ENCODE results near the gene RYR3. TPM values are rescaled to one million over a fixed set of nuclear protein-coding genes. Genes with fewer than 3 reads are reported as not detected.

RYR3 gene
- total RNA-seq, 4 donors from 2014 or later, result 3.7 to 7.2 (median 4.5) TPM

DNA sequence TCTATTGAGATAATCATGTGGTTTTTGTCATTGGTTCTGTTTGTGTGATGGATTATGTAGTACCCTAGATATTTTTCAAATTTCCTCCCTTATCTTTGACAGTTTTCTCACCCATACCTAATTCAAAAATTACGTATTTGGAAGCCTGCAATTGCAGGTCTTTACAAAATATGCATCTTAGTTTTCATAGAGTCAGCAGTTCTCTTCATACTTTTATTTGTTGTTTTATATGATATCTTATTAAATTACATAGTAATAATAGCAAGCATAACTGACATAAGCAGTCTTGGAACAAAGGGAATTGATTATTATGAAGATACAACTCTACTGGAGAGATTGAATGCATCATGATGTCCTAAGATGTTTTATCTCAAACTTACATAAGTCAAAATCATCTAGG lies 442.2 kb downstream of the RYR3 start:
- no peak overlapping the region for H3K4me3 ChIP-seq
- intact Hi-C loops (cut with DNase I), result no loop called here
- H3K27me3 ChIP-seq, result no peaks in the 10 kb centered on the region
- TF ChIP-seq POLR2AphosphoS5 (IDR thresholded peaks at IDR 0.05), result no peak
- TF ChIP-seq, protein P1, sequence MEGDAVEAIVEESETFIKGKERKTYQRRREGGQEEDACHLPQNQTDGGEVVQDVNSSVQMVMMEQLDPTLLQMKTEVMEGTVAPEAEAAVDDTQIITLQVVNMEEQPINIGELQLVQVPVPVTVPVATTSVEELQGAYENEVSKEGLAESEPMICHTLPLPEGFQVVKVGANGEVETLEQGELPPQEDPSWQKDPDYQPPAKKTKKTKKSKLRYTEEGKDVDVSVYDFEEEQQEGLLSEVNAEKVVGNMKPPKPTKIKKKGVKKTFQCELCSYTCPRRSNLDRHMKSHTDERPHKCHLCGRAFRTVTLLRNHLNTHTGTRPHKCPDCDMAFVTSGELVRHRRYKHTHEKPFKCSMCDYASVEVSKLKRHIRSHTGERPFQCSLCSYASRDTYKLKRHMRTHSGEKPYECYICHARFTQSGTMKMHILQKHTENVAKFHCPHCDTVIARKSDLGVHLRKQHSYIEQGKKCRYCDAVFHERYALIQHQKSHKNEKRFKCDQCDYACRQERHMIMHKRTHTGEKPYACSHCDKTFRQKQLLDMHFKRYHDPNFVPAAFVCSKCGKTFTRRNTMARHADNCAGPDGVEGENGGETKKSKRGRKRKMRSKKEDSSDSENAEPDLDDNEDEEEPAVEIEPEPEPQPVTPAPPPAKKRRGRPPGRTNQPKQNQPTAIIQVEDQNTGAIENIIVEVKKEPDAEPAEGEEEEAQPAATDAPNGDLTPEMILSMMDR (IDR thresholded peaks at IDR 0.05), result no peak
- no peak for TF ChIP-seq EP300 (IDR thresholded peaks at IDR 0.05)
- H3K4me1 ChIP-seq, result no peaks in the 10 kb centered on the region
- 86% methylated on average over 1 of the region's 1 CpG for WGBS
- no peak for DNase-seq (ENCODE audit: extremely low spot score)
- peaks cover 0 to 24% (median 2%) of the 10 kb centered on the region in 4 donors for H3K36me3 ChIP-seq
- H3K9me3 ChIP-seq, result no peaks in the 10 kb centered on the region
- H3K27ac ChIP-seq (replicated peaks in 1 of 4), result no peak overlapping the region

DNA sequence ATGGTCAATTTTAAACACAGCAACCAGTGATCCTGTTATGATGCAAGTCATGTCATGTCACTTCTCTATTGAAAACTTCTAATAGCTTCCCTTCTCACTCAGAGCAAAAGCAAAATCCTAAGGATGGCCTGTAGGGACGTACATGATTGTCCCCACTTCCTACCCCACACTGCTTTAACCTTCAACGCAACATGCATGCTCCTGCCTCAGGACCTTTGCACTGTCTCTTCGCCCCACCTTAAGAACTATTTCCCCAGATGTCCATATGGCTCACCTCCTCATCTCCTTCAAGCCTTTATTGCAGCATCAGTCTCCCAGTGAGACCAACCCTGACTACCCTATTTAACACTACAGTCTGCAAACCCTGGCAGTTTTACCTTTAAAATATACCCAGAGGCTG lies 443.5 kb downstream of the RYR3 start:
- H3K36me3 ChIP-seq, result peaks cover 0 to 16% (median 3%) of the 10 kb centered on the region in 4 donors
- intact Hi-C loops (cut with DNase I), result no loop called here
- H3K9me3 ChIP-seq, result no peaks in the 10 kb centered on the region
- H3K27ac ChIP-seq (replicated peaks in 1 of 4), result no peak overlapping the region
- no peak overlapping the region for H3K4me3 ChIP-seq
- TF ChIP-seq EP300 (IDR thresholded peaks at IDR 0.05) (no peak), POLR2A (IDR thresholded peaks at IDR 0.05; ENCODE audit: low read depth) (no peak), POLR2AphosphoS5 (IDR thresholded peaks at IDR 0.05) (no peak)
- TF ChIP-seq, protein P1 (IDR thresholded peaks at IDR 0.05), result no peak
- no peaks in the 10 kb centered on the region for H3K27me3 ChIP-seq
- DNase-seq (ENCODE audit: extremely low spot score), result no peak
- WGBS, result 85% methylated on average over 3 of the region's 3 CpGs
- H3K4me1 ChIP-seq, result no peaks in the 10 kb centered on the region

DNA sequence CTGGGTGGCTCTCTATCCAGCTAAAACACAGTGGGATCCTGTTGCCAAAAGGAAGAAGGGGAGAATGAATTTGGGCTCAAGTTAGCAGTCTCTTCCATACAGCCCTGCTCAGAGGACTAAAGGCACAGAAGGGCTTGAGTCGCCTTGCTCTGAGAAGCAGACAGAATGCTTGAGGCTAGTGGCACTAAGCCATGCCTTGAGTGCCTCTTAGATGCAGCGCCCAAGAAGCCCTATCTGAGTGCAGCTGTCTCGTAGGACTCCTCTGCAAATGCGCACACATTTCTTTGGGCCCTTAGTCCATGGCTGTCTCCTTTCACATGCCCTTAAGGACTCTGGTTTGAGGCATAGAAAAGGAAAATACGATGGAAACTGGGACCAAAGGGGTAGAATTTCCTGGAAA lies 446.2 kb downstream of the RYR3 start:
- DNase-seq (ENCODE audit: extremely low spot score), result no peak
- Histone ChIP-seq H3K4me1 (no peaks in the 10 kb centered on the region), H3K4me3 (no peak overlapping the region), H3K9me3 (no peaks in the 10 kb centered on the region), H3K27ac (replicated peaks in 1 of 4) (no peak overlapping the region), H3K36me3 (peaks cover 0 to 15% (median 3%) of the 10 kb centered on the region in 4 donors), H3K27me3 (no peaks in the 10 kb centered on the region)
- intact Hi-C loops (cut with DNase I), result no loop called here
- 83% methylated on average over 5 of the region's 5 CpGs for WGBS
- TF ChIP-seq EP300 (IDR thresholded peaks at IDR 0.05), result no peak
- TF ChIP-seq POLR2A (IDR thresholded peaks at IDR 0.05; ENCODE audit: low read depth), result no peak
- TF ChIP-seq, protein P1 (IDR thresholded peaks at IDR 0.05), result no peak
- TF ChIP-seq POLR2AphosphoS5 (IDR thresholded peaks at IDR 0.05), result no peak

DNA sequence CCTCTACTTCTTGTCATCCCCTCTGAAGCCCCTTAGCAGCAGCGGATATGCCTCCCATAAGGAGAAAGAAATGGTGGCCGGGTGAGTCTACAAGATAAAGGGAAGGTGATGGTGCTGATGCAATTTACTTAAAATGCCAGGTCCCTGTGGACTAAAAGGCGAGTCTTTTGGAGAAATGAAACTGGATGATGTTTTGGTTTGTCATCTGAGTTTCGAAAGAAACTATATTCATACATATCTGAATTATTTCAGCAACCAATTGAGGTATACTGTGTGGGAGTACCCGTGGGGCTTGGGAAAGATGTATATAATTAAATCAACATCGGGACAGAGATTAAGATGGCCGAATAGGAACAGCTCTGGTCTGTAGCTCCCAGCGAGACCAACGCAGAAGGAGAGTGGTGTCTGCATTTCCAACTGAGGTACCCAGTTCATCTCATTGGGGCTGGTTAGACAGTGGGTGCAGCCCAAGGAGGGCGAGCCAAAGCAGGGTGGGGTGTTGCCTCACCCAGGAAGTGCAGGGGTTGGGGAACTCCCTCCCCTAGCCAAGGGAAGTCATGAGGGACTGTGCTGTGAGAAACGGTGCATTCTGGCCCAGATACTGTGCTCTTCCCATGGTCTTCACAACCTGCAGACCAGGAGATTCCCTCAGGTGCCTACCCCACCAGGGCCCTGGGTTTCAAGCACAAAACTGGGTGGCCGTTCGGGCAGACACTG lies 446.9 kb downstream of the RYR3 start:
- TF ChIP-seq POLR2AphosphoS5 (IDR thresholded peaks at IDR 0.05) (no peak), EP300 (IDR thresholded peaks at IDR 0.05) (no peak), POLR2A (IDR thresholded peaks at IDR 0.05; ENCODE audit: low read depth) (no peak)
- TF ChIP-seq, protein P1 (IDR thresholded peaks at IDR 0.05), result no peak
- peaks cover 0 to 15% (median 3%) of the 10 kb centered on the region in 4 donors for H3K36me3 ChIP-seq
- WGBS, result 82% methylated on average over 13 of the region's 13 CpGs
- no peaks in the 10 kb centered on the region for H3K27me3 ChIP-seq
- no peak for DNase-seq (ENCODE audit: extremely low spot score)
- no peaks in the 10 kb centered on the region for H3K4me1 ChIP-seq
- H3K9me3 ChIP-seq, result no peaks in the 10 kb centered on the region
- intact Hi-C loops (cut with DNase I), result no loop called here
- H3K4me3 ChIP-seq, result no peak overlapping the region
- no peak overlapping the region for H3K27ac ChIP-seq (replicated peaks in 1 of 4)

DNA sequence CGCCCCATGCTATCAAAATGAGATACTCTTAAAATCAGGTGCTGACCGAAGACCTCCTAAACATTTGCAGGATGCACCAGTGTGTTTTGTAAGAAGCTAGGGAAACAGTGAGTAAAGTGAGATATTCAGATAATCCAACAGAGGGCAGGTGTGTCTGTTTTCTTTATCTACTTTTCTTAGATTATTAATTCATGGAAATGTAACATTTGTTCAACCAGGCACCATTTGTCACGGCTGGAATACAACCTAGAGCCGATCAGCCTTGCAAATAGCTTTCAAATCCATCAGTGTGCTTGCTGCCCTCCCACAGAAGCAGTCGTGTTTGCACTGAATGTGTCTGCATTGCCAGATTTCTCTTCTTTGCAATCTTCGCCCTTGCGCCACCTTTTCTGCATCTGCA lies 455.6 kb downstream of the RYR3 start:
- no peak for DNase-seq (ENCODE audit: extremely low spot score)
- Histone ChIP-seq H3K4me1 (no peaks in the 10 kb centered on the region), H3K4me3 (no peak overlapping the region), H3K9me3 (no peaks in the 10 kb centered on the region), H3K27ac (replicated peaks in 1 of 4) (no peak overlapping the region), H3K27me3 (no peaks in the 10 kb centered on the region), H3K36me3 (no peaks in the 10 kb centered on the region)
- TF ChIP-seq, protein P1 (IDR thresholded peaks at IDR 0.05), result no peak
- no peak for TF ChIP-seq POLR2AphosphoS5 (IDR thresholded peaks at IDR 0.05)
- no peak for TF ChIP-seq POLR2A (IDR thresholded peaks at IDR 0.05; ENCODE audit: low read depth)
- no peak for TF ChIP-seq EP300 (IDR thresholded peaks at IDR 0.05)
- intact Hi-C loops (cut with DNase I), result no loop called here
- WGBS, result 71% methylated on average over 7 of the region's 7 CpGs

Data from esophagus muscularis mucosa (tissue), 4 donors.